GM19035 (cell line): ENCODE data around the gene SURF1.
A peak's percentile ranks its signal among the peaks of the same experiment; 100 is the strongest.

ENCODE experiments used
- ATAC-seq: cut with Tn5 transposase; IDR thresholded peaks from one replicate; pipeline ENCODE4 v1.9.1; 2021; ENCODE audit not compliant: unreplicated experiment

Gene SURF1

DNA sequence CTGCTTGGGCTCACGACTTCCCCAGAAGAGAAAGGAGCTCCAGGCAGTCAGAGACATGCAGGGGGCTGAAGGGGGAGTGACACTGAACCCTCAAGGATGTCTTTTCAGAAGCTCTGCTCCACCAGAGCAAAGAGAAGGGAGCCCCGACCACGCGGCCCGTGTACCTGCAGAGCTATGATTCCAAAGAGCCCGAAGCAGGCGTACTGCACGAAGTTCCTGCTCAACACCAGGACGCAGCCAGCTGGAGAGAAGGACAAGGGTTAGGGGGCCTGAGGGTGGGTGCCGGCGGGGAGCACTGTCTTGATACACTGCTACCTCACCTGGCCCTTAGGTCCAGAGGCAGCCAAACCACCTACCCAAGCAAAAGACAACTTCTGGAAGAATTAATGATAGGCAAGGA lies 10.1 kb upstream of the SURF1 start:
- no peak for ATAC-seq

DNA sequence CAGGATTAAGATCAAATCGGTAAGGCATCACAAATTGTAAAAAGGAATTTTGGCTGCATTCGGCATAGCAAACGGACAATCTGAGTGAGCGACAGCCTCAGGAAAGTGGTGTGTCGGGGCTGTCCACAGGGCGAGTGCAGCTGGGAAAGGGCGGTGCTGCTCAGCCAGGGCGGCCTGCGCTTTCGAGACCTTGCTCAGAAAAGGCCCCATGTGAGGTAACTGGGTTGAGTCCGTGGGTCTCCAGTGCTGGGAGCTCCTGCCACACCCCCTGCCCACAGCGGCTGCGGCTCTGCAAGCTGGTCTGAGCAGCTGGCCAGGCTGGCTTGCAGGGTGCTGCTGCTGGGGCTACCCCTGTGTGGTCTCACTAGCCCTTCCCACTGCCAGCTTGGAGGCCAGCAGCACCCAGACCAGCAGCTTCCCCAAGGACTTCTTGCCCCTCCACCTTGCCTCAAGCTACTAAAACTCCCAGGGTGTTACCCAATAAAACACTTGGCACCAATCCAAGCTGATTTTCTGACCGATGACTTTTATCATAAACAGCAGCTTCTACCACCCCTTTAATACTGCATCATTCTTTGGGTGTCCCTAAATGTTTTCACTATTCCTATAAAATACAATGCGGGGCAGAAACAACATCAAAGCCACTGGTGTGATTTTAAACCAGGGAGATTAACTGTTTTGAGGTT lies 6.2 kb upstream of the SURF1 start:
- ATAC-seq, result no peak

DNA sequence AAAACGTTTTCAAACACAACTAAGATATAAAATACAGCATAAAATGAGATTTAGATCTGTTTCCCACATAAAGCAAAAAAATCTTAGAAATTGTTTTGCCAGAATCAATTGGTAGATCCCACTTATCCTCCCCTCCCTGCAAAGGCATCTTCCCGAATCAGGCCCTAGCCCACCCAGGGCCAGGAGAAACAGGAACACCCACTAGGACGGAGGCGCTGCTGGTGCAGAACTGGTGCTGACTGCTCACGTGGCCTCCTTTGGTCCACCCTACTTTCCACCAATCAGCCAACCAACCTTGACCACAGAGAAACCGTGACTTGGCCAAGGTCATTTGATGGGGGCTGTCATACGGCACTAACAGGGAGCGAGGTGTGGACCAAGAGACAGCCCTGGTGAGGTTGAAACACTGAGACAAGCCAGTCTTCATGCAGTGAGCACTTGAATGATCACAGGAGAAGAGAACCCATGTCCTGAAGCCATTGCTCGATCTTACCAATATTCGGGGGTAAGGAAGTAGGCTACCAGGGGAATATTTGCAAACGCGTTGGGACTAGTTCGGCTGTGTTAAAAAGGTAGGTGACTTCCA lies 5.3 kb upstream of the SURF1 start:
- ATAC-seq, result no peak

DNA sequence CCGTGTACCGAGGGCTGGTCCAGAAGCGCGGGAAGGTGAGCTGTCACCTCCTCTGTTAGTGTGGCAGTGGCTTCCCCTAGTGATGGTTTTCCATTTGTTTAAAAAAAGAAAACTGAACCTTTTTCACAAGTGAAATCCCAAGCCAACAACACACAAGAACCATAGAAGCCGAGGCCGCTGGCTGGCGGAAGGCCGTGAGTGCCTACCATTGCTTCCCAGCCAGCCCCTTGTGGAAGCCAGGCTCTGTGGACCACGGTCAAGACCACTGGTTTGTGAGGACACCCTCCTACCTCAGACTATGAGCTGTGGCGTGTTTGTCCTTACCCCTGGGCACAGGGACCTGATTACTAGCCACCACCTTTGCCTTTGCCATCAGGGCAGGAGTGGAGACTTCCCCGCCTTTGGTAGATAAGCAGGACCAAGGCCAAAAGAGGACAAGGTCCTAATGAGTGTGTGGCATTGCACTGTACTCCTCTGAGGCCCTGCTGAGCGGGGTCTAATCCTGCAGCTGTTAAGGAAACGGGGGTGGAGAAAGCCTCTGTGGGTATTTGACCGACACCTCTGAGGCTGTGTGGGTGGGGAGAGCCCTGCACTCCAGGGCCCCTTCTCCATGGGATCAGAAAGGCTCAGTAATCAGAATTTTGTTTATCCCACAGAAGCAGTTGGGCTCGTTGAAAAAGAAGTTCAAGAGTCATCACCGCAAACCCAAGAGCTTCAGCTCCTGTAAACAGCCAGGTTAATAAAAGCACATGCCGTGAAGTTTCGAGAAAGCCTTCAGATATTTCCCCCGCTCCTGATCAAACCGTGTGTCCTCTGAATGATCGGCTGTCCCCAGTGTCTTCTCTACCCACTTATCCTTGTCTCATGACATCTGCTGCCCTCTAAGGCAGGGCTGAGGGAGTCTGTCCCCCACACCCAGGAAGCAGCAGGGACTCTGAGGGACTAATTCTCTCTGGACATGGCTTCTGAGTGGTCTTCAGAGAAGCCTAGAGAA lies 4.4 kb upstream of the SURF1 start:
- ATAC-seq, result no peak

DNA sequence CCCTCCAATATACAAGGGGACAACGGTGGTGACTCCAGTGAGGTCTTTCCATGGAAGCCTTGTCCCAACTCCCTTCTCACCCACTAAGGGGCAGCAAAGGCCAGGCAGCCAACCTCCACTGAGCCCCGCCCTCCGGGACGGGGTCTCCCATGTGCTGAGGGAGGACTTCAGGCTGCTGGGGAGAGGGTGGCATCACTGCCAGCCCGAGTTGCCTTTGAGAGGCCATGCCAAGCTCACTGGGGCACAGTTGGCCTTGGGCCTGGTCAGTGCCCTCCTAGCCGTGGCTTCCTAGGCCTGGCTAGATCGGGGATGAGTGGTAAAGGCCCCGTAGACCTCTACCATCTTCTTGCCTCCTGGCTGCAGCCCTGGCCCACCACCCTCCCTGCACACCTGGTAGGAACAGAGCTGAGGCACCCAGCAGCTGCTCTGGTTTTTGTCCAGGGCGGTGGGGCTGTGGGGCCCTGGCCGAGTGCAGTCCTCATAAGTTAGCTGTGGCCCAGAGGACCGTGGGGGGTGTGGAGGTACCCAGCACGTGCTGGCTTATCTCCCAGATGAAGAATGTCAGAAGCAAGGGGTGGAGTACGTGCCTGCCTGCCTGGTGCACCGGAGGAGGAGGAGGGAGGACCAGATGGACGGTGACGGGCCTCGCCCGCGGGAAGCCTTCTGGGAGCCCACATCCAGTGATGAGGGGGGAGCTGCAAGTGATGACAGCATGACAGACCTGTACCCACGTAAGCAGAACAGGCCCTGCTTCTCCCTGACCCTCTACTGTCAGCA lies 3.3 kb upstream of the SURF1 start:
- ATAC-seq, result no peak

DNA sequence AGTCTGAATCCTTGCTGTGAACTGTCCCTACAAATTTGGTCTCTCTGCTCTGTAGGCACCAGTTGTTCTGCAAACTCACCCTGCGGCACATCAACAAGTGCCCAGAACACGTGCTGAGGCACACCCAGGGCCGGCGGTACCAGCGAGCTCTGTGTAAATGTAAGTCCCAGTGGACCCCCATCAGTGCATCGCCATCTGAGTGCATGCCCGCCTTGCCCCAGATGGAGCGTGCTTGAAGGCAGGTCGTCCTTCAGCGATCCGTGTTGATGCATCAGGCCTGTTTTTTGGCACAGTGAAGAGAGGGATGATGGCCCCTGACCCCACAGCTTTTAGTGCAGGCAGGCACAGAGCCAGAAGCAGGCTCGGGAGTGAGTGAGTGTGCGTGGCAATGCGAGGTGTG lies 1.4 kb upstream of the SURF1 start:
- no peak for ATAC-seq

DNA sequence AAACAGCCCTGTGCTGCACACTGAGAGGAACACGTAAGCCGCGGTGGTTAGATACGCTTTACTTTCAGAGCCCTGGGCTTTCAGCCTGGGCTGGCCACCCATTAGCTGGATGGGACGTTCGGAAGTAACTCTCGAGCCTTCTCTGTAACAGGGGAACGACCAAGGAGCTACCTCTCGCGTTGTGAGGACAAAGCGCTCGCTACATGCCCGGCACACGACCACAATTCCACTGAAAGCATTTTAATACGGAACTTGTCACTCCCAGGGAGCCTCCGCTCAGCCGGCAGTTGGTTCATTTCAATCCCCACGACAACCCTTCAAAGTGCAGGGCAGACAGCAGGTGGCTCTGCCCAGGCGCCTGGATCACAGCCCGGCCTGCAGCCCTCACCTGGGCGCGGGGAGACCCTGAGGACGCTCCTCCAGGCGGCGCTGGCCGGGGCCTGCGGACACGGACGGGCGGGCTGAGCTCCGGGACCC lies 368 bp downstream of the SURF1 start:
- ATAC-seq, result no peak

DNA sequence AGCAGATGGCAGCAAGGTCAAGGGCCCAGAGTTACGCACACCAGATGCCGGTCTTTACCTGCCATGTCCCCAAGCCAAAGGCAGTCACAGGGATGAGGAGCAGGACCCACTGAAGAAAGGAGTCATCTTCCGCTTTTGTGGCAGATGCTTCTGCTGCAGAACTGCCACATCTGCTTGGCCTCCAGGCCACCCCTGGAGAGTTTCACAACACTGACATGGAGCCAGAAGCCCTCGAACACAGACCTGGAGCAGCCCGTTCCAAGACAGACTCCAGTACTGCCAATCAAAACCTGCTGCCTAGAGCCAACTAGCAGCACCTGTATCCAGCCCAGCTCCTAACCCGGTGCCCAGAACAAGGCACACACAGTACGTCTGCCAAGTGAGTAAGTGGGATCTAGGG lies 1.5 kb downstream of the SURF1 start:
- ATAC-seq, result no peak

DNA sequence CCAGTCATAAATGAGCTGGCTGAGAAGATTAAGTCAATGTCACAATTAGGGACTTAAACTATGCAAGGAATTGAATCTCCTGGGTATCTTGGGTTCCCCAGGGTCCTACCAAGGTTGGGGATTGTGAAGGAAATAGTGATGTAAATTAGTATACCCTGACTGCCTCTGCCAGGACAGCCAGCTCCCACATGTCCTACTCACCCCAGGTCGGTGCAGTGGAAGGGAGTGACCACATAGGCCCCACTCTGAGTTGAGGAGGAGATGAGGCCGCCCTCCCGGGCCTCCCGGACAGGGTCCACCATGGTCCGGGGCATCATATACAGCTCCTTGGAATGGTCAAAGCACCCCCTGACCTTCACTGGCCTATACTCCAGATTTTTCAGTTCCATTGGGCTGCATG lies 2.7 kb downstream of the SURF1 start:
- no peak for ATAC-seq

DNA sequence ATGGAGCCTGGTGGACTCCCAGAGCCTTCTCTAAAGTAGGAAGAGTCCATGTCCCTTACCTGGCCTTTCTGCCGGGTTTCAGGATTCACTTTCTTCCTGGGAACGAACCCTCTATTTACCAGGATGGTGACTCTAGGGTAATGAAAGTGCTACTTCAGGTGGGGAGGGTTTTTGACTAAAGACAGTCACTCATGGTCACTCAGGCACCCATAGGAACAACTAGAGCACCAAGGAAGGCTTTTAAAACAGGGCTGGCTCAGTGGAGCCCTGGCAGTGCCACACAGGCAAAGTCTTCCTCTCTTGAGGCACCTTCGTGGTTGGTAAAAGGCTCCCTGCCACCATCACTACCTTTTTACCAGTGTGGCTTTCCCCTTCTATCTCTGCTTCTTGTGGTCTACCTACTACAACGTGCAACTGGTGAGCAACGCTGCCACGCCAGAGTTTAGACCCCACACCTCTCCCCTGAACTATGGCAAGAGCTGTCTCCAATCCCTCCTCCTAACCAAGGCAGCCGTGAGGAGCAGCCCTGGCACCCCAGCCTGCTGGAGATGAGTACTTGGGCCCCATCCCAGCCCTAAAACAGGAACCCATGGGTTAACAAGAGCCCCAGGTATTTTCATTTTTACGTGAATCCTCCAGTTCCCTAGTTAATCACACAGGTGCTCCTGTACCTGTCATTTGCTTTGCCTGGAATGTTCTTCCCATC lies 3.5 kb downstream of the SURF1 start:
- ATAC-seq, result no peak

DNA sequence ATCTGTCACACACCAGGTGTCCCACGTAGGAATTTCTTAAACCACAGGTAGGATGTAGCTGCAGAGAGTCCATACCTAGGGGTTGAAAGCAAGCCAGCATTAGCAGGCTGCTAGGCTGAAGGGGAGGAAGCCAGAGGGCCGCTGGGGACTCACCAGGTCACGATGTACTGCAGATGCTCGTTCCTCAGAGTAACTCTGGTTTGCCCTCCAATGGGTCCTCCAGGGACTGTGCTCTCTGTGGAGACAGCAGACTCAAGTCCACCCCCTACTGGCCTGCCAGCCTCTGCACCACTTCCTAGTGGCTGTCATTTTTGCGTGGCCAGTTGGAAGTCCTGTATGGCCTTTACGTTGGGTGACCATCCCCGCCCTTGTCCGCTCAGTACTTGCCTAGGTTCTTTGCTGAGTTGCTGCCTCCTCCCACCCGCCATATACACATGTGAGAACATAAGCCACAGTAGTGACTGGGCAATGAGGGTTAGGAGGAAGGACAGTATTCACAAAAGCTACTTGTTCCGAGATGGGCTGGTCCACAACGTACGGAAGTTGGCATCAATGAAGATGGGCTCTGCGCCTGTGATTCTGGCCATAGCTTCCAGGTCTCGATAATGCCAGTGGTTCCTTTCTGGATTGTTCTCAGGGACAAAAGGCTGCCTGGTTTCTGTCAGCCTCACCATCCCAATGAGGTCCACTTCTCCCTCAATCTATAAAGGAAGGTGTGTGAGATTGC lies 4.2 kb downstream of the SURF1 start:
- ATAC-seq, result no peak

DNA sequence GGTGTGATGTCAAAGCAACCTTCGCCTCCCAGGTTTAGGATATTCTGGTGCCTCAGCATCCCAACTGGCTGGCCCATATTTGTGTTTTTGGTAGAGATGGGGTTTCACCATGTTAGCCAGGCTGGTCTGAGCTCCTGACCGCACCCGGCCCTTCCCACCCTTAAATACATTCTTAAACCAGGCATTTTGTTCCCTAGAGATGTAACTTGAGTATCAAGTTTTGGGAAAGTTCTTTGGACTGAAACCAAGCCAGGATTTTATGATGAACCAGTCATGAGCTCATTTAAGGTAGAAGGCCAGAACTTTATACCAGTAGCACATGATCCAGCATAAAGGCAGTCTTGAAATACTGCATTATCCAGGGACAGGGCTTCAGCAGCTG lies 4.8 kb downstream of the SURF1 start:
- no peak for ATAC-seq

DNA sequence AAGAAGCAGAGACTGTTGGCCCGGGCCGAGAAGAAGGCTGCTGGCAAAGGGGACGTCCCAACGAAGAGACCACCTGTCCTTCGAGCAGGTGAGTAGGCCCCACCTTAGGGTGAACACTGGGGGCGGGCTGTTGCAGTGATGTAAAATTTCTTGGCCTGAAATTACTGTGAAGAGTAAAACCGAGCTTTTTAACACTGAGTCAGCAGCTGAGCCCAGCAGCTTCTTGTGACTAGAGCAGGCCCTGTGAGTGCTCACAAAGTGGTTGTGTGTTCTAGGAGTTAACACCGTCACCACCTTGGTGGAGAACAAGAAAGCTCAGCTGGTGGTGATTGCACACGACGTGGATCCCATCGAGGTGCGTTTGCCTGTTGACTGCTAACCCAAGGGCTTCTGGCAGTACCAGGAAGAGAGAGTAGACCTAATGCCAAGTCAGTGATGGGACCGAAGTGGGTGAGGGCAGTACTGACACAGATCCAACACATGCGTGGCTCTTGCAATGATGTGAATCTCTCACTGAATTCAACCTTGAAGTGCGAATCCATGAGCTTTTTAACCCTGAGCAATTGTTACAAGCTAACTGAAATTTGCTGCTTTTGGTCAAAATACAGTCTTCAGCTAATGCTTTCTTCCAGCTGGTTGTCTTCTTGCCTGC lies 6.2 kb downstream of the SURF1 start:
- no peak for ATAC-seq

DNA sequence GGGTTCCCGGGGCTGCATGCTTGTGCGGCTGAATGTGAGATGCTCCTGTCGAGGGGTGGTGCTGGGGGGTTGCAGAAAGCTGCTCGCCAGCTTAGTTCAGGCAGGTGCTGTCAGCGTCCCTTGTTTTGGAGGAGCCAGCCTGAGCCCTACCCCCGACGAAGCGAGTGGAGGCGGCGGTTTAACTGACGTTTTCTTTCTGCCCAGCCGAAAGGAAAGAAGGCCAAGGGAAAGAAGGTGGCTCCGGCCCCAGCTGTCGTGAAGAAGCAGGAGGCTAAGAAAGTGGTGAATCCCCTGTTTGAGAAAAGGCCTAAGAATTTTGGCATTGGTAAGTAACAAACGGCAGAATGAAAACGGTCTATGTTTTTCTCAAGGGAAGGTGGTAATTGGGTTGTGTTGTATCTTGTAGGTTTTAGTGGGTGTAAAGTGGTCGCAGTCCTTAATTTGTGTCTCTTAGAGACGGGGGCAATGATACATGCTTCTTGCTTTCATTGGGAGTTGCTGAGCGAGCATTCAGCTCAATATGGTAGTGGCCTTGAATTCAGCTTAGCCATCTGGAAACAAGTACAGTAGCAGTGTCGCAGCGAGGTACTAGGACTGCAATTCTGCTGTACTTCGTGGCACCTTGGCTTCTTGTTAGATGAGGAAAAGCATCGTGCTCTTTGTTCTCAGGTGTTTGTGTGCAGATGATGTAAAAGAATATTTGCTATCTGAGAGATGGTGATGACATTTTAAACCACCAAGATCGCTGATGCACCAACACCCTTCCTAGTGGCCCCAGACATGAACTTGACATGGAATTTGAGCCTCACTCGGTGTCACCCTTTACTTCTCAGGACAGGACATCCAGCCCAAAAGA lies 7.3 kb downstream of the SURF1 start:
- no peak for ATAC-seq

DNA sequence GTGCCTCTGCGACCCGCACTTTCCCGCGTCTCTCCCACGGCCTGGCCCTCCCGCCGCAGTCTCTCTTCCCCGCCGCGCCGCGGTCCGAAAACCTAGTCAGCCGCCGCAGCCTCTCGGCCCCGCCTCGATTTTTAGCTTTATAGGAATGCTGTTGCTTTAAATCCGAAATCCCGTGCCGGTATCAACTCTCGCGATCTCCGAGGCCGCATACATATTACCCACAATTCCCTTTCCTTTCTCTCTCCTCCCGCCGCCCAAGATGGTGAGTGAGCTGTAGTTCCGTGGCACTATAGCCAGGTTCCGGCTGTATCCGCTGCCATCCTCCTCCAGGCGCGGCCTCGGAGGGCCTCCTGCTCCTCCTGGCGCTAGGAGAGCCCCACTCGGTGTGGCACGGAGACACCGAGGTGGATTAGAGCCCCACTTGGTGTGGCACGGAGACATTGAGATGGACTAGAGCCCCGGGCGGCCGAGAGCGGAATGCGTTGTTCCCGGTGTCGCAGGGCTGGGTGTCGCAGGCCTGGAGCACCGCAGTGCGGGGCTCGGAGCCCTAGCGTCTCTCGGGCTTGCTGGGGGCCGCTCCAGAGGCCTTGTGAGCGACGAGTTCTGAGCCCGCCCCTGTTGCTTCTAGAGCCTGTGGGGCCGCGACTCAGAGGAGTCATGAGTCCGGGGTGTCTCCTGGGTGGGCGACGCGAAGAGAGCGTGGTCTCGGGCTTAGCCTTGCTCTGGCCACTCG lies 8.1 kb downstream of the SURF1 start, which contains the start of the genes MED22 and RPL7A:
Gene MED22 (minus strand): TSS at position 147 of the 733 bp plus-strand sequence. CDS start 1,469 bp downstream, outside the sequence.
Gene RPL7A (plus strand): TSS at position 234 of the 733 bp plus-strand sequence. CDS start 26 bp downstream, at position 260.
- peak; percentile 79 for ATAC-seq

DNA sequence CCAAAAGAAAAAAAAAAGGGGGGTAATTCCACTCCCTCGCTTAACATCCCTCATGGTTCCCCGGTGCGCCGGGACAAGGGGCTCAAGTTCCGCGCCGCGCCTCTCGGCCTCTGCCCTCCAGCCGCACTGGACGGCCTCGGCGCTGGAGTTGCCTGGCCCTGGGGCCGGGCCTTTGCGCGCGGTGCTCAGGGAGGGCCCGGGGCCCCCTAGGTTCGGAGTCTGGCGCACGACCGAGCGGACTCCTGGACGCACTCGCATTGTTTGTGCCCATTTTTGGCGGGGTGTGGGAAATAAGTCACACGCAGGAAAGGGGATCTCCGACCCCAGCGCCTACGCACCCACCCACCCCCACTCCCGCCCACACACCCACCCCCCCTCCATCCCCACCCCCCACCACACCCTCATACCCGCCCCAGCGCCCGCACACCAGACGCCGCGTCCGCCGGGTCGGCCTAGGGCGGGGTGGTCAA lies 8.7 kb downstream of the SURF1 start:
- peak; percentile 40 for ATAC-seq
